ENCODE data around the gene LENG8. TPM values are rescaled to one million over a fixed set of nuclear protein-coding genes. Genes with fewer than 3 reads are reported as not detected.

LENG8 gene
- total and polyA plus RNA-seq, 2 of the 4 experiments (the other 2 are of a cell fraction), result 21.1 to 93.9 TPM

GRCh38 chr19:54451331-54451871, 2.4 kb downstream of the LENG8 start:
- H4K20me1 ChIP-seq (ENCODE audit: insufficient read depth, low read length), result peaks cover 73% of the 10 kb centered on the region
- H4K91ac ChIP-seq (ENCODE audit: insufficient read depth, low read depth, low read length), result no peak overlapping the region
- H3K4me1 ChIP-seq (ENCODE audit: control insufficient read depth, insufficient read depth, low read length), result peaks cover 6% of the 10 kb centered on the region
- no peak overlapping the region for H2BK5ac ChIP-seq (ENCODE audit: low read depth, low read length, poor library complexity, severe bottlenecking)
- H3K9me1 ChIP-seq (ENCODE audit: insufficient read depth, low read length), result peaks cover 6% of the 10 kb centered on the region; the same call in 1 of the 2 replicates
- WGBS, 2 experiments (ENCODE audit: extremely low coverage in 2 of 2, insufficient read length in 1 of 2), result 100% methylated on average over 1 of the region's 9 CpGs; no CpG with 5 or more reads in 1 of the 2 experiments
- H2AK5ac ChIP-seq (ENCODE audit: low read depth, low read length), result no peak overlapping the region
- H2BK15ac ChIP-seq (ENCODE audit: low read depth, low read length), result no peak overlapping the region
- no peaks in the 10 kb centered on the region for H3K27me3 ChIP-seq (ENCODE audit: control insufficient read depth, insufficient read depth, low read length)
- peaks cover 25 to 69% of the 10 kb centered on the region in 2 experiments for H3K79me1 ChIP-seq (ENCODE audit: low read depth in 1 of 2, low read length in 2 of 2)
- peaks cover 55% of the 10 kb centered on the region for H3K36me3 ChIP-seq (ENCODE audit: control insufficient read depth, insufficient read depth, low read length)
- no peak overlapping the region for H2AK9ac ChIP-seq (replicated peaks; ENCODE audit: low read depth, low read length, poor library complexity)
- DNase-seq, result no peak
- dilution Hi-C loops (cut with HindIII; ENCODE audit: low sequenced_read_pairs, unreplicated experiment), result no loop called here
- H2BK120ac ChIP-seq (ENCODE audit: low read depth, low read length), result no peak overlapping the region
- no peak overlapping the region for H3K23ac ChIP-seq (ENCODE audit: low read depth, low read length)
- no peak overlapping the region for H2AFZ ChIP-seq (replicated peaks; ENCODE audit: low read length, poor library complexity)
- no peak overlapping the region for H4K8ac ChIP-seq (ENCODE audit: low read depth in 2 of 2, low read length in 2 of 2)
- TF ChIP-seq MAFK (IDR thresholded peaks at IDR 0.05; ENCODE audit: low read depth, low read length) (peak; percentile 56), CHD1 (IDR thresholded peaks at IDR 0.05; ENCODE audit: low read depth, low read length) (no peak)
- no peak overlapping the region for H2BK20ac ChIP-seq (ENCODE audit: low read depth, low read length)
- no peaks in the 10 kb centered on the region for H3K9me3 ChIP-seq (ENCODE audit: control insufficient read depth, insufficient read depth, low read length)
- no peak overlapping the region for H3K9ac ChIP-seq (ENCODE audit: low read depth, low read length)
- no peak overlapping the region for H3K56ac ChIP-seq (ENCODE audit: extremely low read depth, insufficient read depth, low read length)
- H3K27ac ChIP-seq (ENCODE audit: insufficient read depth, low read length), result 0 out of 2 replicates have a peak overlapping the region, but pooled peaks have one; percentile 15
- H3K4me3 ChIP-seq (ENCODE audit: insufficient read depth, low read depth, low read length), result no peak overlapping the region
- POLR2A ChIA-PET (ENCODE audit: unreplicated experiment), result no interaction called here
- BruUV-seq (replicated peaks), result no TSS peak
- intact Hi-C loops (cut with micrococcal nuclease), result no loop called here
- no peak overlapping the region; the same call in 1 of the 2 replicates for H3K4me2 ChIP-seq (ENCODE audit: low read depth, low read length)
- no peak for ATAC-seq (ENCODE audit: low read depth)
- in situ Hi-C loops (cut with MboI; ENCODE audit: low sequenced_read_pairs), result loop anchor here (10.0 to 25.0 kb wide), 6 partner anchors 247 to 1686 kb away; partner anchors contain the start of genes NAT14, NDUFA3, OSCAR and PRPF31
- H4K5ac ChIP-seq (ENCODE audit: low read depth, low read length), result no peak overlapping the region
- H3K18ac ChIP-seq (ENCODE audit: low read depth, low read length), result no peak overlapping the region
- no peak overlapping the region for H3K4ac ChIP-seq (ENCODE audit: low read depth, low read length)
- no peak overlapping the region for H3K14ac ChIP-seq (replicated peaks; ENCODE audit: low read depth, low read length)
- CTCF ChIA-PET, result no interaction called here

All from IMR-90 (cell line).